Inflammatory macrophage treated with lipopolysaccharide for 4 hours (primary cell): ENCODE data around the gene CNOT1.

Source experiments
- DNase-seq: peaks from one replicate; pipeline ENCODE4 v3.0.0-alpha.2; 2020

CNOT1 gene

GRCh38 chr16:58476791-58477190 lies 152.8 kb downstream of the CNOT1 start:
- no peak for DNase-seq

- no peak for DNase-seq
Measured at GRCh38 chr16:58475091-58475619, 154.5 kb downstream of the CNOT1 start.

GRCh38 chr16:58474296-58474695 lies 155.3 kb downstream of the CNOT1 start:
- DNase-seq, result no peak

- DNase-seq, result no peak
Measured at GRCh38 chr16:58472827-58473226, 156.8 kb downstream of the CNOT1 start.

- DNase-seq, result no peak
Measured at GRCh38 chr16:58472266-58472665, 157.4 kb downstream of the CNOT1 start.

GRCh38 chr16:58471209-58471975 lies 158.2 kb downstream of the CNOT1 start:
- DNase-seq, result no peak
